IgD-negative memory B cell (primary cell): ENCODE results near the gene FCN1. TPM values are rescaled to one million over a fixed set of nuclear protein-coding genes. Genes with fewer than 3 reads are reported as not detected.

Experiments used
- H3K27ac Mint-ChIP-seq, 3 donors: one replicate each; pipeline ENCODE4 v1.8.0; 2020 to 2022; ENCODE audit warnings: mild to moderate bottlenecking in 3 of 3, mixed read lengths in 3 of 3, moderate library complexity in 1 of 3
- H3K27me3 Mint-ChIP-seq: one replicate; pipeline ENCODE4 v1.8.0; 2021; ENCODE audit warnings: mixed read lengths
- H3K36me3 Mint-ChIP-seq: one replicate; pipeline ENCODE4 v1.8.0; 2020; ENCODE audit warnings: mild to moderate bottlenecking, mixed read lengths
- H3K4me1 Mint-ChIP-seq, 3 donors: one replicate each; pipeline ENCODE4 v1.8.0; 2020 to 2022; ENCODE audit warnings: mixed read lengths in 3 of 3, mild to moderate bottlenecking in 1 of 3
- H3K4me3 Mint-ChIP-seq, 4 donors: one replicate each; pipeline ENCODE4 v1.8.0; 2020 to 2022; ENCODE audit warnings: mild to moderate bottlenecking in 4 of 4, mixed read lengths in 4 of 4, moderate library complexity in 3 of 4
- H3K9me3 Mint-ChIP-seq, 3 donors: one replicate each; pipeline ENCODE4 v1.8.0; 2020 to 2021; ENCODE audit warnings: mixed read lengths in 3 of 3, mild to moderate bottlenecking in 1 of 3
- polyA plus RNA-seq: library from polyadenylated mRNA; unstranded; fragments of 300-500 nt; fragmentation: Illumina TruSeq; gene quantifications from one replicate; pipeline ENCODE4 v1.2.3, GENCODE V29; 2021

The FCN1 gene
- 9.5 TPM for polyA plus RNA-seq

- H3K36me3 Mint-ChIP-seq, result no peaks in the 10 kb centered on the region
- no peak within 1 kb of the TSS for H3K4me3 Mint-ChIP-seq
- no peak within 1 kb of the TSS for H3K27ac Mint-ChIP-seq
- H3K27me3 Mint-ChIP-seq, result peaks cover 14% of the 10 kb centered on the region
- no peaks in the 10 kb centered on the region for H3K4me1 Mint-ChIP-seq
- H3K9me3 Mint-ChIP-seq, result peaks cover 5 to 9% (median 6%) of the 10 kb centered on the region in 3 donors
These were observed at the start of gene FCN1 for GRCh38 chr9:134917431-134918373. FCN1 (minus strand) TSS chr9:134917912; CDS start chr9:134917871, 41 bp downstream.

DNA sequence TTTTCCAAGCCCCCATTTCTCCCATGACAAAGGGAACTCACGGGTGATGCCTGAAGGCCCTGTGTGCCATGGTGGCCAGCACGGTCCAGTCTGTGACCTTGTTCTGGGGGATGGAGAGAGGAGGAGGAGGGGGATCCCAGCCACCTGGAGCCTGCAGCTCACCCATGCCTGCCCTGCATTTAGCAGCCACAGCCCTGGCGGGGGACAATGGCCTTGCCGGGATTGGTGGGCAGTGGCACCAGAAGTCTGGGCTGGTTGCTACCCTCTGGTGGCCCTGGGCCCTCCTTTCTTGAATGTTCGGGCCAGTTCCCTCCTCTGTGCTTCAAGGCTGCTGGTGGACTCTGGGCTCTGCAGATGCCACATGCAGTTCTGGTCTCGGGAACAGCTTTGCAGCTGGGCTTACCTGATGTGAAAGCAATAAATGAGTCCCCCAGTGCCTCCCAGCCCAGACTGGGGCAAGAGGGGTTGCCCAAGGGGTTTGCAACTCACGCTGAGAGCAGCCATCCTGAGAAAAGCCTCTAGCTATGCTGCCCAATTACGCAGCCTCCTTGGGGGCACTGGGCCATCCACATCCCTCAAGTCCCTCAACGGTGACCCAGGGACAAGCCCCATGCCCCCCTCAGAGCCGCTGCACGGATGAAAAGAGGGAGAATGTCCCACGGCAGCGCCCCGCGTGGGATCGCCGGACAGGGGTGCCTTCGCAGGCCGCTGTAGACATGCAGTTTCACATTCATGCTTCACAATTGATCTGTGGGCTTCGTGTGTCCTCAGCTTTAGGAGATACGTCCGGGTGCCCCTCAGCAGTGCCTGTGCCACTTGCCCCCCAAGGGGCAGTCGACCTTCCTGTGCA lies 49.2 kb upstream of the FCN1 start:
- no peak overlapping the region for H3K27ac Mint-ChIP-seq
- H3K27me3 Mint-ChIP-seq, result peaks cover 5% of the 10 kb centered on the region
- H3K9me3 Mint-ChIP-seq, result no peaks in the 10 kb centered on the region
- no peak overlapping the region for H3K4me3 Mint-ChIP-seq
- no peaks in the 10 kb centered on the region for H3K4me1 Mint-ChIP-seq
- H3K36me3 Mint-ChIP-seq, result no peaks in the 10 kb centered on the region

DNA sequence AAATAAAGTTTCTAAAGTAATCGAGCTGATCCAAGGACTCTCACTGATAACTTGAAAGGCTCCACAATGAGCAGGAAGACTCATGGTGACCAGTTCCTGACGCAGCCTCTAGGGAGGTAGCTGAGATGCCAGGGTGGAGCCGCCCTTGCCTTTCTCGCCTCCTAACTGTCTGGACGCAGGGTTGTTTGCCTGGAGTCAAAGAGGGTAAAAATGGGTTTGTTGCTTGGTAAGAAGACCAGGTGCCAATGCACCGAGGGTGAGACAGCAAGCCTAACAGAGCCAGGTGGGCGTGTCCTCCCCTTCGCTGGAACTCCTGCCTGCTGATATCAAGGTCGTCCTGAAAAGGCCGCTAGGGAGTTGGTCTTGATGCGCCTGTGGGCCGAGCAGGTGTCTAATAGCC lies 48.6 kb upstream of the FCN1 start:
- Mint-ChIP-seq H3K27me3 (peaks cover 5% of the 10 kb centered on the region), H3K9me3 (no peaks in the 10 kb centered on the region), H3K4me3 (no peak overlapping the region), H3K36me3 (no peaks in the 10 kb centered on the region), H3K4me1 (no peaks in the 10 kb centered on the region), H3K27ac (no peak overlapping the region)

- Mint-ChIP-seq H3K4me1 (no peaks in the 10 kb centered on the region), H3K27ac (no peak overlapping the region), H3K9me3 (no peaks in the 10 kb centered on the region), H3K36me3 (no peaks in the 10 kb centered on the region), H3K4me3 (no peak overlapping the region), H3K27me3 (peaks cover 5% of the 10 kb centered on the region)
These were observed 48.1 kb upstream of the FCN1 start for GRCh38 chr9:134965851-134966250.

GRCh38 chr9:134965411-134965810 lies 47.7 kb upstream of the FCN1 start:
- H3K27ac Mint-ChIP-seq, result no peak overlapping the region

GRCh38 chr9:134964271-134965055 lies 46.8 kb upstream of the FCN1 start:
- Mint-ChIP-seq H3K4me1 (no peaks in the 10 kb centered on the region), H3K9me3 (no peaks in the 10 kb centered on the region), H3K27me3 (peaks cover 5% of the 10 kb centered on the region), H3K36me3 (no peaks in the 10 kb centered on the region), H3K4me3 (no peak overlapping the region), H3K27ac (no peak overlapping the region)

More at GRCh38 chr9:134965411-134965810, 47.7 kb upstream of the FCN1 start:
- H3K36me3 Mint-ChIP-seq, result no peaks in the 10 kb centered on the region
- H3K4me3 Mint-ChIP-seq, result no peak overlapping the region
- no peaks in the 10 kb centered on the region for H3K9me3 Mint-ChIP-seq
- peaks cover 5% of the 10 kb centered on the region for H3K27me3 Mint-ChIP-seq
- no peaks in the 10 kb centered on the region for H3K4me1 Mint-ChIP-seq

- Mint-ChIP-seq H3K9me3 (no peaks in the 10 kb centered on the region), H3K4me1 (no peaks in the 10 kb centered on the region), H3K4me3 (no peak overlapping the region), H3K27ac (no peak overlapping the region), H3K36me3 (no peaks in the 10 kb centered on the region), H3K27me3 (peaks cover 5% of the 10 kb centered on the region)
These were observed 45.8 kb upstream of the FCN1 start for GRCh38 chr9:134963546-134963945.

DNA sequence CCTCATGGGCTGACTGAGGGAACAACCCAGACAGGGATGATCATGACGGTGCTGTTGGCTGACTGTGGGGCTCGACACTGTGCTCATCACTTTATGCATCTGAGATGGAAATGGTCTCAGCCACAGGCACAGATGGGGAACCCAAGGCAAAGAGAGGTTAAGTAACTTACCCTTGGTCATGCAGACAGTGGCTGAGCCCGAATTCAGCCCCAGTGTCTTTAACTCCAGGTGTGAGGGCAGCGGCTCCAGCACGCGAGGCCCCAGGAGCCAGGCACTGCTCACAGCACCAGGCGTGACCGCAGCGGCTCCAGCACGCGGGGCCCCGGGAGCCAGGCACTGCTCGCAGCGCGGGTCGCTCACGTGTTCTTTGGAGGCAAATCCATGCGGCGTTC lies 45.3 kb upstream of the FCN1 start:
- Mint-ChIP-seq H3K36me3 (no peaks in the 10 kb centered on the region), H3K27me3 (peaks cover 5% of the 10 kb centered on the region), H3K4me3 (peak overlapping the region in 1 of 4 donors; percentile 42), H3K27ac (no peak overlapping the region), H3K9me3 (no peaks in the 10 kb centered on the region), H3K4me1 (no peaks in the 10 kb centered on the region)

- Mint-ChIP-seq H3K4me1 (no peaks in the 10 kb centered on the region), H3K36me3 (no peaks in the 10 kb centered on the region), H3K4me3 (peak overlapping the region in 1 of 4 donors; percentile 42), H3K27me3 (peaks cover 5% of the 10 kb centered on the region), H3K9me3 (no peaks in the 10 kb centered on the region), H3K27ac (no peak overlapping the region)
These were observed 44.6 kb upstream of the FCN1 start for GRCh38 chr9:134962065-134962972.

- Mint-ChIP-seq H3K27ac (no peak overlapping the region), H3K36me3 (no peaks in the 10 kb centered on the region), H3K9me3 (no peaks in the 10 kb centered on the region), H3K27me3 (peaks cover 5% of the 10 kb centered on the region), H3K4me1 (no peaks in the 10 kb centered on the region), H3K4me3 (no peak overlapping the region)
These were observed 43.8 kb upstream of the FCN1 start for GRCh38 chr9:134961331-134962064.

GRCh38 chr9:134960701-134961181 lies 43.0 kb upstream of the FCN1 start:
- no peak overlapping the region for H3K27ac Mint-ChIP-seq
- no peaks in the 10 kb centered on the region for H3K36me3 Mint-ChIP-seq
- no peaks in the 10 kb centered on the region for H3K4me1 Mint-ChIP-seq
- H3K4me3 Mint-ChIP-seq, result peak overlapping the region in 1 of 4 donors; percentile 25
- peaks cover 5% of the 10 kb centered on the region for H3K27me3 Mint-ChIP-seq
- no peaks in the 10 kb centered on the region for H3K9me3 Mint-ChIP-seq

- Mint-ChIP-seq H3K9me3 (no peaks in the 10 kb centered on the region), H3K36me3 (no peaks in the 10 kb centered on the region), H3K4me3 (no peak overlapping the region), H3K4me1 (no peaks in the 10 kb centered on the region), H3K27ac (no peak overlapping the region), H3K27me3 (peaks cover 3% of the 10 kb centered on the region)
These were observed 42.2 kb upstream of the FCN1 start for GRCh38 chr9:134959971-134960310.

DNA sequence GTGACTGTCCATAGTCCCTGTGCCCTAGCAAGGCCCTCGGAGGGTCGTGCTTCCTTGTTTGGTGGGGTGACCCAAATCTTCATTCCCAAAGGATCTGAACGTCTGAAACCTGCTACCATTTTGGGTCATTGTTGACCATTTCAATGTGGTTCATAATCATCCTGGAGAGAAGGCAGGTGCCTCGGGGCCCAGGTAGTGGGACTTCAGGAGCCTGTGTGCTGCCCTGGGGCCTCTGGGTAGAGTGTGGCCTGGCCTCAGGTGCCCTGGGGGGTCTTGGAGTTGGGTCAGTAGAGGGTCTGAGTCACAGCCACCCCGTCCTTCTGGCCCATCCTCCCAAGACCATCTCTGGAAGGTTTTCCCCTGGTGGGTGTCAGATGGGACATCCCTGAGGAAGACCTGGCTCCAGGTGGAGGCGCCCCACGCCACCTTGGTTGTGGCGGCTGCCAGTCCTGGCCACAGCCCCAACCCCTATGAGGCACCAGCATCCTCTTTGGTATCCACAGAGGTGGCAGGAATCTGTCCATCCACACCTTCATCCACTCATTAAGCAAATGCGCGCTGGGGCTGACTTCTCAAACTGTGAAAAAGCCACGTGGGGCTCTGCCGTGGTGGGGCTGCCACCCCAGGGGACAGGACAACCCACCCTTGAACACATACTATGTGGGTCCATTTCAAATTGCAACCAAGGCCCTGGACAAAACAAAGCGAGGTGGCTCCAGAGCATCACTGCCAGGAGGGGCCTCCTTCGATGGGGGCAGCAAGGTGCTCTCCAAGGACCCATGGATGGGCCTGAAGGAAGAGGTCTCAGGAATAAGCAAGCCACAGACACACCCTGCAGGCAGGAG lies 41.6 kb upstream of the FCN1 start:
- Mint-ChIP-seq H3K27me3 (peaks cover 3% of the 10 kb centered on the region), H3K9me3 (no peaks in the 10 kb centered on the region), H3K36me3 (no peaks in the 10 kb centered on the region), H3K27ac (no peak overlapping the region), H3K4me3 (no peak overlapping the region), H3K4me1 (no peaks in the 10 kb centered on the region)
